Osteocyte (in vitro differentiated cells): Measurements from ENCODE around the gene IMPDH2. TPM values are rescaled to one million over a fixed set of nuclear protein-coding genes. Genes with fewer than 3 reads are reported as not detected.

Source experiments
- DNase-seq: peaks from one replicate; pipeline ENCODE4 v3.0.0; 2021; ENCODE audit warnings: mixed read lengths; ENCODE audit not compliant: unreplicated experiment; ENCODE audit errors: extremely low spot score
- H3K27ac Mint-ChIP-seq: one replicate; pipeline ENCODE4 v1.8.0; 2021; ENCODE audit warnings: mild to moderate bottlenecking, mixed read lengths; ENCODE audit not compliant: unreplicated experiment
- H3K27me3 Mint-ChIP-seq: one replicate; pipeline ENCODE4 v1.8.0; 2021; ENCODE audit warnings: mixed read lengths; ENCODE audit not compliant: unreplicated experiment
- H3K36me3 Mint-ChIP-seq: one replicate; pipeline ENCODE4 v1.8.0; 2021; ENCODE audit warnings: mixed read lengths; ENCODE audit not compliant: unreplicated experiment
- H3K4me1 Mint-ChIP-seq: one replicate; pipeline ENCODE4 v1.8.0; 2021; ENCODE audit warnings: mixed read lengths; ENCODE audit not compliant: unreplicated experiment
- H3K4me3 Mint-ChIP-seq: one replicate; pipeline ENCODE4 v1.8.0; 2021; ENCODE audit warnings: mild to moderate bottlenecking, moderate library complexity, mixed read lengths; ENCODE audit not compliant: unreplicated experiment
- H3K9me3 Mint-ChIP-seq: one replicate; pipeline ENCODE4 v1.8.0; 2021; ENCODE audit warnings: mixed read lengths; ENCODE audit not compliant: unreplicated experiment
- total RNA-seq: library from RNA; stranded (reverse); gene quantifications from 2 replicates; pipeline ENCODE4 v1.2.1, GENCODE V29; 2021
- TF ChIP-seq, protein P1 (sequence below): fragments of 200-600 bp; sonication (generic); IDR thresholded peaks from 2 replicates; pipeline ENCODE4 v1.5.0; 2021; ENCODE audit warnings: antibody characterized with exemption, mild to moderate bottlenecking, moderate library complexity

IMPDH2 gene
- total RNA-seq, 1 donor from 2014 or later, result 202 TPM

DNA sequence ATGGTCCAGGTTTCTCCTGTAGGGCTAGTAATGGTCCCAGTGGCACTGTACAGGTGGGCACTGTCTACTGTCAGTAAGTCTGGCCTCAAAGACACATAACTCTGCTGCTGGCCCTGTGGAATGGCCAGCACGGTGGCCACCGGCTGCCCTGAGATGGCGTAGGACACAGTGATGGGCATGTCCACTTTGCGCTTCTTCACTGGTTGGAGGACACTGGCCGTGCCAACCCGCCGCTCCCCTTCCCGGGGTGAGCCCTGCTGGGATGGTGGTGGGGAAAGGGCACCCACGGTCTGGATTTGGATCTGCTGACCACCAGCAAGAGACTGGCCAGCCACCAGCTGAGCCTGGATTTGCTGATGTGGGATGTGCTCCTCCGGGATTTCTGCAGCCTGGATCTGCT, 28.1 kb upstream of the IMPDH2 start:
- TF ChIP-seq, protein P1, sequence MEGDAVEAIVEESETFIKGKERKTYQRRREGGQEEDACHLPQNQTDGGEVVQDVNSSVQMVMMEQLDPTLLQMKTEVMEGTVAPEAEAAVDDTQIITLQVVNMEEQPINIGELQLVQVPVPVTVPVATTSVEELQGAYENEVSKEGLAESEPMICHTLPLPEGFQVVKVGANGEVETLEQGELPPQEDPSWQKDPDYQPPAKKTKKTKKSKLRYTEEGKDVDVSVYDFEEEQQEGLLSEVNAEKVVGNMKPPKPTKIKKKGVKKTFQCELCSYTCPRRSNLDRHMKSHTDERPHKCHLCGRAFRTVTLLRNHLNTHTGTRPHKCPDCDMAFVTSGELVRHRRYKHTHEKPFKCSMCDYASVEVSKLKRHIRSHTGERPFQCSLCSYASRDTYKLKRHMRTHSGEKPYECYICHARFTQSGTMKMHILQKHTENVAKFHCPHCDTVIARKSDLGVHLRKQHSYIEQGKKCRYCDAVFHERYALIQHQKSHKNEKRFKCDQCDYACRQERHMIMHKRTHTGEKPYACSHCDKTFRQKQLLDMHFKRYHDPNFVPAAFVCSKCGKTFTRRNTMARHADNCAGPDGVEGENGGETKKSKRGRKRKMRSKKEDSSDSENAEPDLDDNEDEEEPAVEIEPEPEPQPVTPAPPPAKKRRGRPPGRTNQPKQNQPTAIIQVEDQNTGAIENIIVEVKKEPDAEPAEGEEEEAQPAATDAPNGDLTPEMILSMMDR, result no peak
- no peak overlapping the region for H3K4me3 Mint-ChIP-seq

DNA sequence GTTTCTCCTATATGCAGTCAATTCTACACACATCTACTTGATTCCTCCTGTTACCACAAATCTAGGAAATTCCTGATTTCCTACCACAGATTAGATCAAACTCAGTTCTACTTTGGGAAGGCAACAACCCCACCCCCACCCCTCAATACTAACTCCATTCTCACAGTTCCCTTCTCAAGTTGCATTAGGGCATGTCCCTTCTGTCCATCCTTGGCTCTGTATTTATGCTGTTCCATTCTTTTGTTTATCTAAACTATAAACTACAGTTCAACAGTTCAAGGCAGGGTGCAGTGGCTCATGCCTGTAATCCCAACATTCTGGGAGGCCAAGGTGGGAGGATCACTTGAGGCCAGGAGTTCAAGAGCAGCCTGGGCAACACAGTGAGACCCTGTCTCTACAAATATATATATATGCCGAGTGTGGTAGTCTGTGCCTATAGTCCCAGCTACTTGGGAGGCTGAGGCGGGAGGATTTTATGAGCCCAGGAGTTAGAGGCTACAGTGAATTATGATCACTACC, 25.2 kb upstream of the IMPDH2 start:
- DNase-seq, result no peak
- Mint-ChIP-seq H3K27ac (no peak overlapping the region), H3K36me3 (peaks cover 43% of the 10 kb centered on the region), H3K4me1 (no peaks in the 10 kb centered on the region), H3K4me3 (no peak overlapping the region), H3K9me3 (no peaks in the 10 kb centered on the region), H3K27me3 (no peaks in the 10 kb centered on the region)
- TF ChIP-seq, protein P1, result no peak

More for the DNA sequence above, 28.1 kb upstream of the IMPDH2 start:
- H3K9me3 Mint-ChIP-seq, result no peaks in the 10 kb centered on the region
- DNase-seq, result no peak
- H3K27me3 Mint-ChIP-seq, result no peaks in the 10 kb centered on the region
- no peaks in the 10 kb centered on the region for H3K4me1 Mint-ChIP-seq
- H3K27ac Mint-ChIP-seq, result no peak overlapping the region
- peaks cover 35% of the 10 kb centered on the region for H3K36me3 Mint-ChIP-seq

DNA sequence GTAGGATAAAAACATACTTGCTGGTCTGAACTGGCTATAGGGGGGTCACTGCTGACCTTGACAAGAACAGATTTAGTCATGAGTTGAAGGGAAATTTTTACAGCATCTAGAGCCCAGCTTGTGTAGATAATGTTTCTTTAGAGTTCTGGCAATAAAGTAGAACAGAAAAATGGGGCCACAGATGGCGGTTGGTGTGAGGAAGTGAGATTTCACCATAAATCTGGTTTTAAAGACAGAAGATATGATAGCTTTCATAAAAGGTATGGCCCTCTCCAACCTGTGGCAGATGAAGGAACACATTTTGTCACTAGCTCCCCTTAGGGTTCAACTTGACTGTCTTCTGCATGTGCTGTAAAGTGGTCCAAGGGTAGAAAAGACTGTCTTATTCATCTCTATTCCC, 24.3 kb upstream of the IMPDH2 start:
- H3K4me1 Mint-ChIP-seq, result no peaks in the 10 kb centered on the region
- H3K36me3 Mint-ChIP-seq, result peaks cover 43% of the 10 kb centered on the region
- TF ChIP-seq, protein P1, result no peak
- H3K9me3 Mint-ChIP-seq, result no peaks in the 10 kb centered on the region
- H3K4me3 Mint-ChIP-seq, result no peak overlapping the region
- H3K27ac Mint-ChIP-seq, result no peak overlapping the region
- H3K27me3 Mint-ChIP-seq, result no peaks in the 10 kb centered on the region
- no peak for DNase-seq

GRCh38 chr3:49035281-49035680, 6.1 kb upstream of the IMPDH2 start:
- DNase-seq, result no peak
- Mint-ChIP-seq H3K27ac (peak overlapping the region; percentile 38), H3K27me3 (no peaks in the 10 kb centered on the region), H3K4me1 (no peaks in the 10 kb centered on the region), H3K36me3 (peaks cover 23% of the 10 kb centered on the region), H3K9me3 (no peaks in the 10 kb centered on the region), H3K4me3 (no peak overlapping the region)
- TF ChIP-seq, protein P1, result no peak

- H3K9me3 Mint-ChIP-seq, result no peaks in the 10 kb centered on the region
- peaks cover 4% of the 10 kb centered on the region for H3K4me1 Mint-ChIP-seq
- TF ChIP-seq, protein P1, result no peak
- H3K36me3 Mint-ChIP-seq, result peaks cover 23% of the 10 kb centered on the region
- no peak for DNase-seq
- H3K4me3 Mint-ChIP-seq, result no peak overlapping the region
- no peak overlapping the region for H3K27ac Mint-ChIP-seq
- H3K27me3 Mint-ChIP-seq, result no peaks in the 10 kb centered on the region
These were observed 5.5 kb upstream of the IMPDH2 start for GRCh38 chr3:49034650-49035049.
